Upper lobe of left lung (tissue), 4 donors: ENCODE data around the gene GNB3.

ENCODE experiments used
- CTCF ChIP-seq, 6 experiments: fragments of 450-650 bp in 4 of 6; fragments of 200-600 bp in 2 of 6; sonication (generic) in 2 of 6; IDR thresholded peaks; one replicate each; pipeline ENCODE4 v1.5.1; 2016 to 2019; ENCODE audit warnings: antibody characterized with exemption in 6 of 6
- EP300 ChIP-seq, 4 donors: sonication (generic); formaldehyde crosslinking; IDR thresholded peaks; one replicate each; pipeline ENCODE4 v1.5.1; 2017; ENCODE audit warnings: antibody characterized with exemption in 4 of 4, control low read depth in 2 of 4
- POLR2A ChIP-seq, 4 donors: fragments of 450-650 bp; IDR thresholded peaks; one replicate each; pipeline ENCODE4 v1.5.1; 2016 to 2017; ENCODE audit warnings: antibody characterized with exemption in 4 of 4, mild to moderate bottlenecking in 2 of 4
- POLR2AphosphoS5 ChIP-seq, 2 donors: sonication (generic); formaldehyde crosslinking; IDR thresholded peaks; one replicate each; pipeline ENCODE4 v1.5.1; 2017; ENCODE audit warnings: antibody characterized with exemption in 2 of 2

- TF ChIP-seq CTCF (IDR thresholded peaks at IDR 0.05) = no peak
- no peak for TF ChIP-seq POLR2A (IDR thresholded peaks at IDR 0.05)
- TF ChIP-seq POLR2AphosphoS5 (IDR thresholded peaks at IDR 0.05) = no peak
- TF ChIP-seq EP300 (IDR thresholded peaks at IDR 0.05) = no peak
Measured at GRCh38 chr12:6834254-6834653, 6.5 kb upstream of the GNB3 start.
